Colon (tissue), 2 donors: ENCODE results near the gene PLXNB3.

Source experiments
- FAIRE-seq: peaks from 2 replicates; lab custom pipeline; 2012; peaks lifted over from hg19 to GRCh38; lab: Jason Lieb, UNC
- donor health status: control.
- donor health status: control.

The PLXNB3 gene

DNA sequence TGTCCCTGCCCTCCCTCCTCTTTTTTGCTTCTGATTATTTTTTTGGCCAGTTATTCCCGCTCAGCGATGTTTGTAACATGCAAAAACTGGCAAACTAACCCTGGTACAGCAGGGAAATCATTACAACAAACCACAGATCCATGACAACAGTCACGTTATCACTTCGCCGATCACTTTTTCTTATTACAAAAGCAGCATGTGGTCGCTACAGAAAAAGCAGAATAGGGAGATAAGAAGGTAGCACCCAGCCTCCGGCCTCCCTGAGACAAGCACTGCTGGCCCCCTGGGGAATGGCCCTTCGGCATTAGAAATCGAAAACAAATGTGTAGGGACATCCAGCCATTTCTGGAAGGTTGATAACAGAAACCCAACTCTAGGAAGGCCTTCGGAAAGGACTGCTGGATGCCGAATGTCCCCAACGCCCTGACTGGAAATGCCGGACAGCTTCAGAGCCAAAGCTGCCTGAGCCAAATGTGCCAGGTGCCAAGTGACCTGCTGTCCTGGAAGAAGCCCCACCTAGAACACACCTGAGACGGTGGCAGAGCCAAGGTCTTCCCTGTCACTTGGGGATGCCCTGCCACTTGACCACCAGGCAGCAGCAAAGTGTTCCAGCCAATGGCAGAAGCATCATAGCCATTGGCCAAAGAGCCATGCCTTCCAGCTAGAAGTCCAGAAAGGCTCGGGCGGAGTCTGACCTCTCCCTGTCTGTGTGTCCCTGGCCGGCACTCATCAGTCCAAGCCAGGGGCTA, 27.2 kb downstream of the PLXNB3 start:
- FAIRE-seq, result no peak

DNA sequence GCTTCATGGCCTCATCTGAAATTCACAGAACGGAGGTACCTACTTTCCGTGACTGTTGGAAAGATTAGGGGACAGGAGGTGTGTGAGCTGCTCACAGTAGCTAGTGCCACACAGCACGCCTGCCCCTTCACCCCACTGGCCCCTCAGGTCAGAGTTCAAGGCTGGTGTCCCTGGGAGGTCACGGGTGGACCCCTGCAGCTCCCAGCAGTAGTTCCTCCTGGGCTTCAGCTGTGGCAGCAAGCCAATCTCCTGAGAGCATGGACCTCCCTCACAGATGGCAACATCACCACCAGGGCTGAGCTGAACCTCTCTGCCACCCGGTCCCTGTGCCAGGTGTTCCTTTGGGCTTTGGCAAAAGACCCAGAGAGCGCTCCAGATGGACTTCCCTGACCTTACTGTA, 28.3 kb downstream of the PLXNB3 start:
- FAIRE-seq, result no peak

DNA sequence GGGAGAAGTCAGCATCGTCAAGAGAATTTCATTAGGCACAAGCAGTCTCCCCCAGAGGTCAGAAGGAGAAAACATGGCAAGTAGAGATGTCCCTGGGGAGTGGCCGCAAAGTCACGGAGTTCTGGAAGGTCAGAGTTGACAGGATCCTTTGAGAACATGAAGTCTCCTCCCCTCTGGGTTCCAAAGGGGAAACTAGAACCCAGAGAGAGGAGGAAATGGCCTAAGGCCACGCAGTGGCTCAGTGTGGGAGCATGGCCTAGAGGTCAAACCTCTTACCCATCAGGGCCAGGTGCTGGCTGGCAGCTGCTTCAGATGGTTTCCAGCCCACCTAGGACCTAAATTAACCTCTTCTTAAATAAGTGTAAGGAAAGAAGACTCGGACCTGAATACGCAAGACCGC, 29.2 kb downstream of the PLXNB3 start:
- FAIRE-seq, result no peak

- peak; percentile 96 for FAIRE-seq
Measured at GRCh38 chrX:153794018-153794896, 30.2 kb downstream of the PLXNB3 start, which contains the start of the genes IDH3G and SSR4. Gene IDH3G (minus strand): TSS chrX:153794375. CDS start chrX:153794326, 49 bp downstream. Gene SSR4 (plus strand): TSS chrX:153794668. CDS start chrX:153794688, 20 bp downstream.

DNA sequence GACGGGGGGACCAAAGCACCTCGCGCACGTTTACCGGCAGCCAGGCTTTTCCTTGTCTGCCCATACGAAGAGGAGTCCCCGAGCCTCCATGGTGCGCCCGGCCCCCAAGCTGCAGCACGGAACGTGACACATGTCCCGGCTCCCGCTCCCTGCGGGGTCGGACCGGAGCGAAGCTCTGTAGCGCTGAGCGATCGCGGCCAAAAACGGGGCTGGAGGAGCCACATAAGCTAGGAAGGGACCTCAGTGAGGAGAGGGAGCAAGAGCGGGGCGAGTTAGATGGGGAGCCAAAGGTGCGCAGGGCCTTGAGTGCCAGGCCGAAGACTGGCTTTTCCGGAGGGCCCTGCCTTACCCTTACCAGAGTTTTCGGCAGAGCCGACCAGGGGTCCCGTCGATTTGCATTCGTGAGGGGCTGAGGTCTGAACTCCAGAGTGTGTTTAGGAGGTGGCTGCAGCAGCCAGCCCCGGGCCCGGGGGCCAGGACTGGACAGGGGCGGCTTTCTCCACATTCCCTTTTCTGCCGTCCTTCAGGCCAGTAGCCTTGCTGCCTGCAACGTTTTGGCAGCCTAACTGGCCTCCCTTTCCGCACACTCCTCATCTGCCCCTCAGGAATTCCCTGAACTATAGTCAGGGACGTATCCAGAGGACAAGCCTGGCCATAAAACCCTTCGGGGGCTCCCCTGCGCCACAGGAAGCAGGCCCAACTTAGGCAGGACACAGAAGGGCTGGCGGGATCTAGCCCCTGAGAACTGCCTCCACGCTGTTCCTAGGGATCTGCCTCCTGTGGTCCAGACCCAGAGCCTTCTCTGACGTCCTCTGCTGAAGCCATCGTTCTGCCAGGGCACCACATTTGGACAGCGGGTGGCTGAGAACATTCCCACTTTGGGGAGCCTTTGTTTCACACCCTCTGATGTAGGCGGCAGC, 31.1 kb downstream of the PLXNB3 start:
- no peak for FAIRE-seq

- FAIRE-seq, result no peak
Measured at GRCh38 chrX:153797415-153798015, 33.5 kb downstream of the PLXNB3 start.

- FAIRE-seq, result no peak
Measured at GRCh38 chrX:153799326-153799725, 35.3 kb downstream of the PLXNB3 start.

- FAIRE-seq, result no peak
Measured at GRCh38 chrX:153800177-153800722, 36.2 kb downstream of the PLXNB3 start.

GRCh38 chrX:153800746-153801145, 36.7 kb downstream of the PLXNB3 start:
- FAIRE-seq, result no peak

GRCh38 chrX:153801669-153802068, 37.6 kb downstream of the PLXNB3 start:
- FAIRE-seq, result no peak

GRCh38 chrX:153802513-153803045, 38.5 kb downstream of the PLXNB3 start:
- FAIRE-seq, result no peak

DNA sequence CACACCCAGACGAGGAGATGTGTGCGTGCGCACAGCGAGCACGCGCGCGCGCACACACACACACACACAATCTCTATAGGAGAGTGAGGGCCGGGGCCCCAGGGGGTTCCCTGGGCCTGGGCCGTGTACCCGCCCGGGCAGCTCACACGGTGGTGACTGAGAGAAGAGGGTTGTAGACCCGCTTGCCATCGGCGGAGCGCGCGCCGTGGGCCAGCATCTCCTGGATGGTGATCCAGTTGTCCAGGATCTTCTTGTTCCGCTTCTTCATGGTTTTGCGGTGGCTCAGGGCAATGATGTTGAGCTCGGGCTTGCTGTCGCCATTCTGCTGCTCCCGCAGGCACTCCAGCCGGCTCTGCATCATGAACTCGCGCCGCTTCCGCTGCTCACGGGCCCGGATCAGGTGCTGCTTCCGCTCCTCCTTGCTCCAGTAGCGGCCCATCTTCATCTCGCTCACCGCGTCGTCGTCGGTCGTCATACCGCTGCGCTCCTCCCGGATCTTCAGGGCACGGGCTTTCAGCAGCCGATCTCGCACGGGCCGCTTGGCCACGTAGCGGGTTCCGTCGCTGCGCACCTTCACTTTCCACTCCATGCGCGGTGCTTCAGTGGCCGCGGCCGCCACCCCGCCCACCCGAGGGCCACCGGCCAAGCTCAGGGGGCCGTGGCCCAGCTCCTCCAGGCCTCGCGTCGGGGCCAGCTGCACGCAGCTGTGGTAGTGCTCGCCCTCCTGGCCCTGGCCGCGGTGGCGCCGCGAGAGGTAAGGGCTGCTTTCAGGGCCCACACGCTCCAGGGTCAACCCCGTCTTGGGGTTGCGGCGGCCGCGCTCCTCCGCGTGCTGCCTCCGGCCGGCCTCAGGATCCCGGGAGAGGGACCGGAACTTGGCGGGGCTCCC, 39.4 kb downstream of the PLXNB3 start:
- no peak for FAIRE-seq

DNA sequence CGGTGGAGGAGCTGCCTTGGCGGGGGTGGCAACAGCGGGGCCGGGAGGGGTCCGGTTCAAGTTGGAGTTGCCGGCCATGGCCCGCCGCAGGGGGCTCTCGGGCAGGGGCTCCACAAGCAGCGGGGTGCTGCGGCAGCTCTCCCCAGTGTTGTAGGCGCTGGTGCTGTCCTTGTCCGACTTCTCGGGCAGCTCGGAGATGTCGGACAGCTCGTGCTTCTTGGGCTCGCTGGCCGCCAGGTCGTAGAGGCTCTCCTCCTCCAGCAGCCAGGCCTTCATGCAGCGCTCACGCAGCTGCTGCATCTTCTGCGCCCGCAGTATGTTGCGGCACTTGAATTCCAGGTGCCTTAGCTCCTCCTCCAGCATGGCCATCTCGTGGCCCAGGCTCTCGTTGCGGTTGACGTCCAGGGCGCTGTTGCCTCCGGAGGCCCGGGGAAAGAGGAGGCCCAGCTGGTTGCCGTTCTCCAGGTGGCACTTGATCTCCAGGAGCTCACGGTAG, 40.1 kb downstream of the PLXNB3 start:
- FAIRE-seq, result no peak

DNA sequence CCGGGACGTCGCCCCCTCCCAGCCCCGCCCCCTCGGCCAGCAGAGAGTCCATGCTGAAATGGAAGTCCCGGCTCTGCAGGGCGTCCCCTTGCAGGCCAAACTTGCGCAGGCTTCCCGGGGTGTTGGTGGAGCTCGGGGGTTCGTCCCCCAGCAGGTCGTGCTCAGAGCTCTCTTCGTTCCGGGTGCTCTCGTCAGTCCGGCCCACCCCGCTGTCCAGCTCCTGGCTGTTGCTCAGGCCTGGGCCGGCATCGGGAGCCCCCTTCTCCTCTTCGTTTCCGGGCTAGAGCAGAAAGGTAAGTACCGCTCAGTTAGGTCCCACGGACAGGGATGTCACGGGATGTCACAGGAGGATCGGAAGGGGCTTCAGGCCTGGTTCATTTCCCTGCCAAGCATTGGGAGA, 40.6 kb downstream of the PLXNB3 start:
- FAIRE-seq, result no peak

- no peak for FAIRE-seq
Measured at GRCh38 chrX:153805436-153805835, 41.4 kb downstream of the PLXNB3 start.

DNA sequence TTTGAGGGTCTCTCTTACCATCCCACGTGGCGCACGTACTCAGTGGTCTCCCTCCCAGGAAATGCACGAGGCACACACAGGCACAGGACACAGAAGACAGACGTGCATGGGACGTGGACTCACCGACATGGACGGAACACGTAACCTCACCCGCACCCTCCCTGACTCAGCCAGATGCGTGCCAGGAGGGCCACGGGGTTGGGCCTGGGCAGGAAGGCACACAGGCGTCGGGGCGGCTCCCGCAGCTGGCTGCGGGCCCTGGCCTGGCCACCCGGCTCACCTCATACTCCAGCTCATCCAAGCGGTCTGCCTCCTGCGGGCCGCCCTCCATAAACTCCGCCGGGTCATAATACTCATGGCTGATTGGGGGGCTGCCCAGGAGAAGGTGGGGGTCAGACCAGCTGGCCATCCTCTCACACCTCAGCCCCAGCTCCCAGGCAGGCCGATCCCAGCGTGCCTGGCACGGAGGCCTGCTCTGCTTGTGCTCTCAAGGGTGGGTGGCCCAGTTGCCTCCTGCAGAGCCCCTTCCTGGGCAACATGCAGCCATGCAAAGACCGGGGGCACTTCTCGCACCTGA, 43.0 kb downstream of the PLXNB3 start:
- no peak for FAIRE-seq

DNA sequence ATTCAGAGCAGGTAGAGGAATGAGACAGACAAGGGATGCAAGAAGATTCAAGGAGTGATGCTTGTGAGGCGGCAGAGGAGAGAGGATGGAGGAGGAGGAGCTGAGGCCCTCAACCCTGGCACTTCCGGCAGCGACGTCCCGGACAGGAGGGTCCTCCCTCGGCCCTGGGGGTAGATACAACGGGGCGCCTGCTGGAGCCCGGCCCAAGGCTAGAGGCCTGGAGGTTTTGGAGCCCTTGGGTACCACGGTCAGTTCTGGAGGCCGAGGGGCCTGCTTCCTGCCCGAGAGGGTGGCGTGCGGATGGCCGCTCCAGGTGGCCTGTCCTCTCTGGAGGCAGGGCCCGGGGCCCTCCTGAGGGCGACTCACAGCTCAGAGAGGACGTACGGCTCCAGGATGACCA, 43.9 kb downstream of the PLXNB3 start:
- FAIRE-seq, result no peak

DNA sequence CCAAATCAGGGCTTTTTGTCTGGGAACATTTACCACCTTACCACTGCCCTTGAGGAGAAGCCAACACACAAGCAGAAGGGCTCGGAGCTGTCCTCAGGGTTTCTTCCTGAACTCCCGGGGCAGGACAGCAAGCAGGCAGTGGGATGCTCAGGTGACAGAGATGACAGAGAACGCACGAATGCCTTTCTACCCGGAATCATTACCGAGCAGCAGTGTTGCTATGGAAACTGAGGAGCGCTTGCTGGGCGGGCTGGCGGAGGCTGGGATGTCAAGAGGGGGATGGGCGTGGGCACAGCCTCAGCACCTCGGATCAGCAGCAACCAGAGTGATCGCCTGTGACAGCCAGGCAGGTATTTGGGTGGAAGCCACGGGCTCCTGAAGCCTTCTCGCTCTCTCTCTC, 48.2 kb downstream of the PLXNB3 start:
- no peak for FAIRE-seq

GRCh38 chrX:153813161-153813560, 49.1 kb downstream of the PLXNB3 start:
- FAIRE-seq, result no peak
